ENCODE measurements around the gene ABCA7. TPM values are rescaled to one million over a fixed set of nuclear protein-coding genes. Genes with fewer than 3 reads are reported as not detected.
A peak's percentile ranks its signal among the peaks of the same experiment; 100 is the strongest.

The ABCA7 gene
- total RNA-seq, 1 donor from 2014 or later: 16.3 TPM

GRCh38 chr19:1091544-1092175 is 51.8 kb downstream of the ABCA7 start:
- Mint-ChIP-seq H3K27ac (ENCODE audit: unreplicated experiment) (no peak overlapping the region), H3K27me3 (ENCODE audit: unreplicated experiment) (peaks cover 10% of the 10 kb centered on the region), H3K9me3 (ENCODE audit: unreplicated experiment) (no peaks in the 10 kb centered on the region), H3K4me3 (ENCODE audit: unreplicated experiment) (no peak overlapping the region), H3K36me3 (ENCODE audit: low read depth, unreplicated experiment) (peaks cover 4% of the 10 kb centered on the region), H3K4me1 (ENCODE audit: unreplicated experiment) (peaks cover 9% of the 10 kb centered on the region)
- TF ChIP-seq, protein P1, sequence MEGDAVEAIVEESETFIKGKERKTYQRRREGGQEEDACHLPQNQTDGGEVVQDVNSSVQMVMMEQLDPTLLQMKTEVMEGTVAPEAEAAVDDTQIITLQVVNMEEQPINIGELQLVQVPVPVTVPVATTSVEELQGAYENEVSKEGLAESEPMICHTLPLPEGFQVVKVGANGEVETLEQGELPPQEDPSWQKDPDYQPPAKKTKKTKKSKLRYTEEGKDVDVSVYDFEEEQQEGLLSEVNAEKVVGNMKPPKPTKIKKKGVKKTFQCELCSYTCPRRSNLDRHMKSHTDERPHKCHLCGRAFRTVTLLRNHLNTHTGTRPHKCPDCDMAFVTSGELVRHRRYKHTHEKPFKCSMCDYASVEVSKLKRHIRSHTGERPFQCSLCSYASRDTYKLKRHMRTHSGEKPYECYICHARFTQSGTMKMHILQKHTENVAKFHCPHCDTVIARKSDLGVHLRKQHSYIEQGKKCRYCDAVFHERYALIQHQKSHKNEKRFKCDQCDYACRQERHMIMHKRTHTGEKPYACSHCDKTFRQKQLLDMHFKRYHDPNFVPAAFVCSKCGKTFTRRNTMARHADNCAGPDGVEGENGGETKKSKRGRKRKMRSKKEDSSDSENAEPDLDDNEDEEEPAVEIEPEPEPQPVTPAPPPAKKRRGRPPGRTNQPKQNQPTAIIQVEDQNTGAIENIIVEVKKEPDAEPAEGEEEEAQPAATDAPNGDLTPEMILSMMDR (IDR thresholded peaks at IDR 0.05; ENCODE audit: unreplicated experiment): no peak
- DNase-seq (ENCODE audit: low spot score): no peak

DNA sequence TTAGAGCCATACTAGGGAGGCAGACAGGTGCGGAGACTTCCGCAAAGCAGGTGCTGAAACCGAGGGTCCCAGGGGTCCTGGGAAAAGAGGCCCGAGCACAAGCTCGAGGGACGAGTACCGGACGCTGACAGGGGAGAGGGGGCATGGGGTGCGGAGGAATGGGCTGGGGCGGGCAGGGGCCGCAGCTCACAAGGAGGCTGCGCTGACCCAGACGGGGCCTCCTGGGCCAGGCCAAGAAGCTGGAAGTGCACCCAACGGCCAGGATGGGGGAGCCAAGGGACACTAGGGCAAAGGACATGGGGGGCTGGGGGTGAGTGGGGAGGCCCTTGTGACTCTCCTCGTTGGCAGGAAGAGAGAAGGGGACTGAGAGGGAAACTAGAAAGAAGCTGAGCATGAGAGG is 53.4 kb downstream of the ABCA7 start:
- TF ChIP-seq, protein P1 (IDR thresholded peaks at IDR 0.05; ENCODE audit: unreplicated experiment): no peak
- no peak for DNase-seq (ENCODE audit: low spot score)
- Mint-ChIP-seq H3K27ac (ENCODE audit: unreplicated experiment) (no peak overlapping the region), H3K27me3 (ENCODE audit: unreplicated experiment) (peaks cover 11% of the 10 kb centered on the region), H3K4me1 (ENCODE audit: unreplicated experiment) (peaks cover 9% of the 10 kb centered on the region), H3K36me3 (ENCODE audit: low read depth, unreplicated experiment) (no peaks in the 10 kb centered on the region), H3K9me3 (ENCODE audit: unreplicated experiment) (no peaks in the 10 kb centered on the region), H3K4me3 (ENCODE audit: unreplicated experiment) (peak overlapping the region; percentile 76)

GRCh38 chr19:1093811-1094553 is 54.1 kb downstream of the ABCA7 start:
- Mint-ChIP-seq H3K36me3 (ENCODE audit: low read depth, unreplicated experiment) (no peaks in the 10 kb centered on the region), H3K4me3 (ENCODE audit: unreplicated experiment) (peak overlapping the region; percentile 91), H3K27me3 (ENCODE audit: unreplicated experiment) (peaks cover 11% of the 10 kb centered on the region), H3K27ac (ENCODE audit: unreplicated experiment) (no peak overlapping the region), H3K4me1 (ENCODE audit: unreplicated experiment) (peaks cover 9% of the 10 kb centered on the region), H3K9me3 (ENCODE audit: unreplicated experiment) (no peaks in the 10 kb centered on the region)
- TF ChIP-seq, protein P1 (IDR thresholded peaks at IDR 0.05; ENCODE audit: unreplicated experiment): no peak
- no peak for DNase-seq (ENCODE audit: low spot score)

DNA sequence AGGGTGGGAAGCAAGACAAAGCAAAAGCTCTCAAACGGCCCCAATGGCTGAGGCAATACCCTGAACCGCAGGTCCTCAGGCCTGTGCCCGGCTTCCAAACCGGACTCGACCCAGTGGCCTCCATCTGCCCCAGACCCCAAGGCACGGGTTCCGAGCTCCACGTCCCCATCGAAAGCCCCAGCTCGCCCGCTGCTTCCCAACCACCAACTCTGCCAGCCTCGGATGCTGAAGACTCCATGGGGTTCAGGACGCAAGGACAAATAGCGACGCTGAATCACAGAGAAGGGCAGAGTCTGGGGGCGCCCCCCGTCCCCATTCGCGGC is 54.7 kb downstream of the ABCA7 start:
- H3K4me3 Mint-ChIP-seq (ENCODE audit: unreplicated experiment): peak overlapping the region; percentile 91
- peaks cover 9% of the 10 kb centered on the region for H3K4me1 Mint-ChIP-seq (ENCODE audit: unreplicated experiment)
- TF ChIP-seq, protein P1 (IDR thresholded peaks at IDR 0.05; ENCODE audit: unreplicated experiment): no peak
- DNase-seq (ENCODE audit: low spot score): no peak
- H3K27me3 Mint-ChIP-seq (ENCODE audit: unreplicated experiment): peaks cover 12% of the 10 kb centered on the region
- no peak overlapping the region for H3K27ac Mint-ChIP-seq (ENCODE audit: unreplicated experiment)
- H3K9me3 Mint-ChIP-seq (ENCODE audit: unreplicated experiment): no peaks in the 10 kb centered on the region
- no peaks in the 10 kb centered on the region for H3K36me3 Mint-ChIP-seq (ENCODE audit: low read depth, unreplicated experiment)

Measured in endothelial cell (in vitro differentiated cells).